H1 (cell line): ENCODE results near the gene MAP1B. TPM values are rescaled to one million over a fixed set of nuclear protein-coding genes. Genes with fewer than 3 reads are reported as not detected.

ENCODE experiments used
- CTCF ChIA-PET: fragments of 300-600 bp; sonication (Branson Sonifier 250); formaldehyde crosslinking; loops from one replicate; lab custom pipeline; 2021; ENCODE audit not compliant: partially characterized antibody; lab: Charles Lee
- POLR2A ChIA-PET: fragments of 300-600 bp; sonication (Branson Sonifier 250); formaldehyde crosslinking; loops from one replicate; lab custom pipeline; 2021; ENCODE audit warnings: inconsistent platforms; ENCODE audit not compliant: partially characterized antibody; lab: Charles Lee
- DNase-seq, 2 experiments: peaks; one replicate each; pipeline versions ENCODE4 v3.0.0 to v3.0.0-alpha.2; 2010 to 2022; ENCODE audit warnings: low spot score in 2 of 2, low read depth in 1 of 2, mixed read lengths in 1 of 2
- FAIRE-seq: peaks from 2 replicates; lab custom pipeline; 2011; peaks lifted over from hg19 to GRCh38; lab: Jason Lieb, UNC
- H2AFZ ChIP-seq: 2 replicates; pipeline ENCODE4 v1.8.1; 2012; ENCODE audit warnings: low read length, inconsistent platforms
- H2AK5ac ChIP-seq: 2 replicates; pipeline ENCODE4 v1.6.1; 2013; ENCODE audit warnings: low read depth, low read length
- H2BK120ac ChIP-seq: replicated peaks from 2 replicates; pipeline ENCODE3; 2013; ENCODE audit warnings: low read depth, low read length, inconsistent platforms
- H2BK12ac ChIP-seq: 2 replicates; pipeline ENCODE4 v1.6.1; 2013; ENCODE audit warnings: low read depth, low read length
- H2BK15ac ChIP-seq: 2 replicates; pipeline ENCODE4 v1.6.1; 2013; ENCODE audit warnings: low read length
- H2BK20ac ChIP-seq: 2 replicates; pipeline ENCODE4 v1.6.1; 2013; ENCODE audit warnings: low read length
- H2BK5ac ChIP-seq: 2 replicates; pipeline ENCODE4 v1.6.1; 2013; ENCODE audit warnings: low read depth, low read length
- H3K14ac ChIP-seq: 2 replicates; pipeline ENCODE4 v1.6.1; 2013; ENCODE audit warnings: inconsistent platforms; ENCODE audit not compliant: insufficient read length
- H3K18ac ChIP-seq: 2 replicates; pipeline ENCODE4 v1.6.1; 2013; ENCODE audit warnings: low read length; ENCODE audit errors: extremely low read depth
- H3K23ac ChIP-seq: 2 replicates; pipeline ENCODE4 v1.6.1; 2013; ENCODE audit warnings: inconsistent platforms; ENCODE audit not compliant: insufficient read length
- H3K23me2 ChIP-seq: 2 replicates; pipeline ENCODE4 v1.6.1; 2013; ENCODE audit warnings: low read depth, low read length
- H3K27ac ChIP-seq: 2 replicates; pipeline ENCODE4 v1.6.1; 2011; ENCODE audit warnings: low read depth, low read length, inconsistent platforms
- H3K27me3 ChIP-seq, 4 experiments: replicated peaks in 1 of 4; 1 replicate in 1 of 4; 2 replicates in 3 of 4; pipeline versions ENCODE4 v1.6.1 to v1.8.1; 2011 to 2013; ENCODE audit warnings: low read length in 3 of 4, mild to moderate bottlenecking in 3 of 4, inconsistent platforms in 2 of 4, mixed read lengths in 2 of 4, moderate library complexity in 1 of 4; ENCODE audit not compliant: control insufficient read depth in 3 of 4, insufficient read depth in 3 of 4; ENCODE audit errors: extremely low read depth in 1 of 4
- H3K36me3 ChIP-seq, 4 experiments: 2 replicates each; pipeline versions ENCODE4 v1.6.1 to v1.8.1; 2011 to 2013; ENCODE audit warnings: mild to moderate bottlenecking in 4 of 4, low read length in 3 of 4, moderate library complexity in 2 of 4, control low read depth in 1 of 4, inconsistent platforms in 1 of 4; ENCODE audit not compliant: insufficient read depth in 4 of 4, control insufficient read depth in 2 of 4
- H3K4ac ChIP-seq: replicated peaks from 2 replicates; pipeline ENCODE3; 2013; ENCODE audit warnings: low read length, low read depth, mixed read lengths, inconsistent platforms; ENCODE audit not compliant: insufficient read length
- H3K4me1 ChIP-seq, 4 experiments: replicated peaks in 1 of 4; 1 replicate in 1 of 4; 2 replicates in 3 of 4; pipeline versions ENCODE4 v1.6.1 to v1.8.1; 2011 to 2013; ENCODE audit warnings: low read length in 3 of 4, inconsistent platforms in 2 of 4, mixed read lengths in 1 of 4; ENCODE audit not compliant: insufficient read depth in 4 of 4, control insufficient read depth in 3 of 4
- H3K4me2 ChIP-seq, 2 experiments: 2 replicates each; pipeline versions ENCODE4 v1.6.1 to v1.8.1; 2011 to 2013; ENCODE audit warnings: low read depth in 2 of 2, low read length in 2 of 2, control low read depth in 1 of 2, inconsistent platforms in 1 of 2, mild to moderate bottlenecking in 1 of 2; ENCODE audit not compliant: insufficient read depth in 1 of 2
- H3K4me3 ChIP-seq, 4 experiments: fragments of 200-600, 300-600 bp in 1 of 4; sonication (generic), shearing (Covaris generic), sonication (Bioruptor Twin) in 1 of 4; 2 replicates each; pipeline versions ENCODE4 v1.5.1 to v1.8.1; 2011 to 2016; ENCODE audit warnings: low read length in 4 of 4, low read depth in 3 of 4, control low read depth in 2 of 4, inconsistent platforms in 2 of 4, mild to moderate bottlenecking in 2 of 4, mixed read lengths in 1 of 4, moderate library complexity in 1 of 4; ENCODE audit not compliant: insufficient read depth in 2 of 4; ENCODE audit errors: extremely low read depth in 1 of 4
- H3K56ac ChIP-seq: replicated peaks from 2 replicates; pipeline ENCODE3; 2013; ENCODE audit warnings: low read depth, mild to moderate bottlenecking, mixed read lengths, low read length, inconsistent platforms; ENCODE audit not compliant: insufficient read length
- H3K79me1 ChIP-seq: 2 replicates; pipeline ENCODE4 v1.6.1; 2013; ENCODE audit warnings: low read depth, low read length, control low read depth
- H3K79me2 ChIP-seq, 2 experiments: 2 replicates each; pipeline versions ENCODE4 v1.6.1 to v1.8.1; 2012 to 2013; ENCODE audit warnings: low read length in 2 of 2, mild to moderate bottlenecking in 2 of 2, inconsistent platforms in 1 of 2; ENCODE audit not compliant: insufficient read depth in 2 of 2, control insufficient read depth in 1 of 2
- H3K9ac ChIP-seq, 4 experiments: replicated peaks in 1 of 4; 1 replicate in 1 of 4; 2 replicates in 3 of 4; pipeline versions ENCODE4 v1.6.1 to v1.8.1; 2011 to 2013; ENCODE audit warnings: low read depth in 3 of 4, low read length in 3 of 4, control low read depth in 2 of 4, mild to moderate bottlenecking in 2 of 4, moderate library complexity in 2 of 4, inconsistent platforms in 1 of 4; ENCODE audit errors: extremely low read depth in 1 of 4
- H3K9me3 ChIP-seq, 2 experiments: 2 replicates each; pipeline versions ENCODE4 v1.6.1 to v1.8.1; 2012 to 2013; ENCODE audit warnings: mild to moderate bottlenecking in 2 of 2, moderate library complexity in 2 of 2, control low read depth in 1 of 2, inconsistent platforms in 1 of 2, low read depth in 1 of 2, low read length in 1 of 2, mixed read lengths in 1 of 2; ENCODE audit not compliant: insufficient read depth in 2 of 2
- H4K20me1 ChIP-seq, 2 experiments: replicated peaks in 1 of 2; 2 replicates each; pipeline versions ENCODE3 to v1.8.1; 2011 to 2013; ENCODE audit warnings: inconsistent platforms in 2 of 2, low read length in 2 of 2, mild to moderate bottlenecking in 1 of 2; ENCODE audit not compliant: insufficient read depth in 2 of 2, control insufficient read depth in 1 of 2
- H4K5ac ChIP-seq: 2 replicates; pipeline ENCODE4 v1.6.1; 2013; ENCODE audit warnings: low read length, low read depth, mixed read lengths, inconsistent platforms; ENCODE audit not compliant: insufficient read length
- H4K8ac ChIP-seq: 2 replicates; pipeline ENCODE4 v1.8.0; 2013; ENCODE audit warnings: mild to moderate bottlenecking, moderate library complexity, low read length, inconsistent platforms; ENCODE audit not compliant: insufficient read depth; ENCODE audit errors: extremely low read depth
- H4K91ac ChIP-seq: replicated peaks from 2 replicates; pipeline ENCODE3; 2013; ENCODE audit warnings: low read length, mixed read lengths, inconsistent platforms; ENCODE audit not compliant: insufficient read length
- WGBS, 2 experiments: shearing (Covaris generic) in 1 of 2; methylation state at CpG; one replicate each; pipeline versions ENCODE4 v1.1.6 to v1.1.7; 2013 to 2015; ENCODE audit warnings: low lambda C conversion rate in 2 of 2, mixed read lengths in 2 of 2, inconsistent platforms in 1 of 2, low coverage in 1 of 2, missing lambda C conversion rate in 1 of 2; ENCODE audit not compliant: insufficient replicate concordance in 2 of 2, insufficient coverage in 1 of 2, insufficient read length in 1 of 2; ENCODE audit errors: extremely low coverage in 1 of 2, missing lambda C conversion rate in 1 of 2; 5-methylcytosine and 5-hydroxymethylcytosine counted together
- polyA plus RNA-seq, 7 experiments: library from polyadenylated mRNA; depleted of rRNA in 3 of 7; stranded (reverse) in 5 of 7; unstranded in 2 of 7; fragments of >200 nt in 5 of 7; fragments of 200-250 nt in 2 of 7; gene quantifications; 1 replicate in 5 of 7; 2 replicates in 1 of 7; 4 replicates in 1 of 7; pipeline versions ENCODE4 v1.2.1 to v1.2.3, GENCODE V29; 2011 to 2013; ENCODE audit warnings: missing spikeins in 2 of 7, mixed read lengths in 2 of 7
- total RNA-seq: library from RNA; stranded (reverse); fragmentation: NEBNext Ultra II Directional; extraction: Animal tissue kit (Norgen Biotek cat#: 25700); gene quantifications from 2 replicates; pipeline ENCODE4 v1.2.1, GENCODE V29; 2021

Gene MAP1B
- total and polyA plus RNA-seq, 2 of the 8 experiments (the other 6 are each of a cell fraction or from before 2014, with no cell fraction given) = 24.5 to 120 TPM

DNA sequence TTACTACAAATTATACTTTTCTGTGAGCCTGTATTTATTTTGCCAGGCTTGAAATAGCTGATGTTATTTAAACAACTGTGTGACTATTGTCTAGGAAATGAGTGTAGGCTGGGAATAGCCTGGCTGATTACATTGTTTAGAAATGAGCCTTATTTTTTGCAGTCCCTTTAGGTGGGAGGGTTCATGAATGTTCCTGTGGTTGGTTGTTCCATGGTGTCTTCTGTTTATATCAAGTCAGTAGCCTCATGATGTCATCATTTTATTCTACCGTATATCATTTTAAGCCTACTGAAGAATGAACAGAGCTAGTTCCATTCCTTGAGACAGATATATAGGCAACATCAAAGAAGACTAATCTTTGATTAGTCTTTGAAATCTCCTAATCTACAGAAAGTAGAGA lies 53.1 kb downstream of the MAP1B start:
- Histone ChIP-seq H3K56ac (no peak overlapping the region), H3K79me1 (0 out of 2 replicates have a peak, but pooled peaks cover 4% of the 10 kb centered on the region), H2BK5ac (no peak overlapping the region), H2BK12ac (no peak overlapping the region), H4K8ac (no peak overlapping the region), H3K23me2 (no peaks in the 10 kb centered on the region), H2AFZ (no peak overlapping the region), H2BK20ac (no peak overlapping the region), H3K18ac (no peak overlapping the region), H4K5ac (no peak overlapping the region), H3K4me2 (no peak overlapping the region), H3K4me1 (peaks cover 0 to 8% (median 4%) of the 10 kb centered on the region in 4 experiments; a peak in 2 of 7 replicates), H3K4me3 (no peak overlapping the region), H3K79me2 (0 out of 4 replicates have a peak, but pooled peaks cover 0 to 4% of the 10 kb centered on the region in 2 experiments), H4K91ac (no peak overlapping the region), H3K23ac (no peak overlapping the region), H3K27me3 (no peaks in the 10 kb centered on the region), H3K9ac (no peak overlapping the region), H2BK15ac (no peak overlapping the region), H3K27ac (no peak overlapping the region), H2AK5ac (no peak overlapping the region), H3K36me3 (no peaks in the 10 kb centered on the region; a peak in 1 of 8 replicates), H3K4ac (no peak overlapping the region), H3K9me3 (no peaks in the 10 kb centered on the region), H4K20me1 (peaks cover 0 to 2% of the 10 kb centered on the region in 2 experiments), H2BK120ac (no peak overlapping the region), H3K14ac (no peak overlapping the region)
- FAIRE-seq = no peak
- WGBS, 2 experiments = 95% methylated on average over 1 of the region's 1 CpG; no CpG with 5 or more reads in 1 of the 2 experiments
- ChIA-PET CTCF (interaction anchor here (1.2 to 1.3 kb wide), 2 partner anchors 108 to 143 kb away, joined by 3 to 4 read pairs; no protein-coding TSS in a partner anchor), POLR2A (no interaction called here)
- no peak for DNase-seq
